Non-pigmented ciliary epithelial cell (primary cell): ENCODE data around the gene PTPN23.
"Not testable (repeated sequence)": the region's sequence is repeated elsewhere in the genome, so short reads cannot be mapped to it uniquely, and the experiment has no call there.

Experiments used
- DNase-seq: peaks from one replicate; pipeline ENCODE4 v3.0.0-alpha.2; 2010; ENCODE audit warnings: low read depth

The PTPN23 gene

DNA sequence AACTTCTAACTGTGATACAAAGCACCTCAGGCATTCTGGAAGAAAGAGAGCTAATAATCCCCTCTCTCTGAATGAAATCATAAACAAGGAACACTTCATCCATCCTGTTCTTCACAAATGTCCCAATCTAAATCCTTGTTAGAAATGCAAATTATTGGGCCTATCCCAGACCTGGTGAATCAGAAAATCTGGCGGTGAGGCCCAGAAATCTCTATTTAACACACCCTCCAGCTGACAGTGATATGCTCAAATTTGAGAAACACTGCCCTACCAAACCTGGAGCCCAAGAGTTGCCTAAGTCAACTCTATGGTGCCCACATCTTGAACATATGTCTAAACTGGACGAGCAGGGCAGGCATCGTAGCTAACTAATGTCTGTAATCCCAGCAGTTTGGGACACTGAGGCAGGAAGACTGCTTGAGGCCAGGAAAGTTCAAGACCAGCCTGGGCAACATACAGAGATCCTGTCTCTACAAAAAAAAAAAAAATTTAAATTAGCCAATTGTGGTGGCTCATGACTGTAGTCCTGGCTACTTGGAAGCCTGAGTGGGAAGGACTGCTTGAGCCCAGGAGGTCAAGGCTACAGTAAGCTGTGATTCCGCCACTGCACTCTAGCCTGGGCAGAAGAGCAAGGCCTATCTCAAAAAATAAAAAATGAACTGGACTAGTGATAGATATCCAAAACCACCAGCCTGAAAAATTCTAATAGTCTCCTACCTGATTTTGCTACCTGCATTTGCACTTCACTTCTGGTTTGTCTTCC lies 71.8 kb downstream of the PTPN23 start:
- DNase-seq = no peak

DNA sequence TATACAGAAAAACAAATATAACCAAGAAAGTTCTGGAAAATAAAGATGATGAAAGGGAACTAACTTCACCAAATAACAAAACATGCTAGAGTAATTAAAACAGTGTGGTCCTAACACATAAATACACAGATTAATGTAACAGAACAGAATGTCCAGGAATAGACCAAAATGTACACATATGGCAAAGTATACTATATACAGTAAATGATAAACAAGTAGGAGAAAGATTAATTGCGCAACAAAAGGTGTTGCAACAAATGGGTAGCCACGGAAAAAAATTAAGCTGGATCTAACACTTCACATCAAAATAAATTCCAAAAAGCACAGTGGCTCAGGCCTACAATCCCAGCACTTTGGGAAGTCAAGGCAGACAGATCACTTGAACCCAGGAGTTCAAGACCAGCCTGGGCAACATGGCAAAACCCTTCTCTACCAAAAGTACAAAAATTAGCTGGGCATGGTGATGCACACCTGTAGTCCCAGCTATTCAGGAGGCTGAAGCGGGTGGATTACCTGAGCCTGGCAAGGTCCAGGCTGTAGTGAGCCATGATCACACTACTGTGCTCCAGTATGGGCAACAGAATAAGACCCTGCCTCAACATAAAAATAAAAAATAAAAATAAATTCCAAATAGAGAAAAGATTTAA lies 75.1 kb downstream of the PTPN23 start:
- no peak for DNase-seq

DNA sequence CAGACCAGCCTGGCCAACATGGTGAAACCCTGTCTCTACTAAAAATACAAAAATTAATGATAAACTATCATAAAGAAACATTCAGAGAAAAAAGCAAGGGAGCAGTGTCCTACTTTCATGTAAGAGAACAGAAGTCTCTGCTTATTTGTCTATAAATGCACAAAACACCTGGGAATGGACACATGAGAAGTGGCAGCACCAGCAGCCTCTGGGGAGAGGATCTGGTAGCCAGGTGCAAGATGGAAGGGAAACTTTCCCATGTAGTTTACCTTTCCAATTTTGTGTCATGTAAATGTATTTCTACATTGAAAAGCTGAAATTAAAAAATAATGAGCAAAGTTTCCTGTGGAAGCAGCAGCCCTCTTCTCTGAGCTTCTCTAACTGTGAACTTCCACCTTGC lies 76.2 kb downstream of the PTPN23 start:
- no peak for DNase-seq

DNA sequence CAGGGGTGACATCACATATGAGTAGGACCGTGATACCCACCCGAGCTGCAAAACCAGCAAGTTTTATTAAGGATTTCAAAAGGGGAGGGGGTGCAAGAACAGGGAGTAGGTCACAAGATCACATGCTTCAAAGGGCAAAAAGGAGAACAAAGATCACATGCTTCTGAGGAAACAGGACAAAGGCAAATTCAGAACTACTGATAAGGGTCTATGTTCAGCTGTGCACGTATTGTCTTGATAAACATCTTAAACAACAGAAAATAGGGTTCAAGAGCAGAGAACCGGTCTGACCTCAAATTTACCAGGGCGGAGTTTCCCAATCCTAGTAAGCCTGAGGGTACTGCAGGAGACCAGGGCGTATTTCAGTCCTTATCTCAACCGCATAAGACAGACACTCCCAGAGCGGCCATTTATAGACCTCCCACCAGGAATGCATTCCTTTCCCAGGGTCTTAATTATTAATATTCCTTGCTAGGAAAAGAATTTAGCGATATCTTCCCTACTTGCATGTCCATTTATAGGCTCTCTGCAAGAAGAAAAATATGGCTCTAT lies 78.8 kb downstream of the PTPN23 start:
- DNase-seq = not testable (repeated sequence)
